IPS-18a (cell line): ENCODE results near the gene GOLGA8T.
A peak's percentile ranks its signal among the peaks of the same experiment; 100 is the strongest.
"Not testable (repeated sequence)": the region's sequence is repeated elsewhere in the genome, so short reads cannot be mapped to it uniquely, and the experiment has no call there.

Experiments used
- H3K27ac ChIP-seq: one replicate; pipeline ENCODE4 v1.5.1; 2013; ENCODE audit warnings: low read length
- H3K27me3 ChIP-seq: one replicate; pipeline ENCODE4 v1.6.1; 2013; ENCODE audit warnings: mild to moderate bottlenecking, low read length; ENCODE audit not compliant: control insufficient read depth, insufficient read depth
- H3K36me3 ChIP-seq: one replicate; pipeline ENCODE4 v1.6.1; 2013; ENCODE audit warnings: low read depth, low read length; ENCODE audit not compliant: control insufficient read depth
- H3K4me1 ChIP-seq: one replicate; pipeline ENCODE4 v1.6.1; 2013; ENCODE audit warnings: low read depth, low read length; ENCODE audit not compliant: control insufficient read depth
- H3K4me3 ChIP-seq: one replicate; pipeline ENCODE4 v1.5.1; 2013; ENCODE audit warnings: low read length
- H3K9ac ChIP-seq: one replicate; pipeline ENCODE4 v1.6.1; 2013; ENCODE audit warnings: mild to moderate bottlenecking, low read length, moderate library complexity
- H3K9me3 ChIP-seq: one replicate; pipeline ENCODE4 v1.6.1; 2013; ENCODE audit warnings: low read depth, low read length; ENCODE audit not compliant: control insufficient read depth

Gene GOLGA8T, protein sequence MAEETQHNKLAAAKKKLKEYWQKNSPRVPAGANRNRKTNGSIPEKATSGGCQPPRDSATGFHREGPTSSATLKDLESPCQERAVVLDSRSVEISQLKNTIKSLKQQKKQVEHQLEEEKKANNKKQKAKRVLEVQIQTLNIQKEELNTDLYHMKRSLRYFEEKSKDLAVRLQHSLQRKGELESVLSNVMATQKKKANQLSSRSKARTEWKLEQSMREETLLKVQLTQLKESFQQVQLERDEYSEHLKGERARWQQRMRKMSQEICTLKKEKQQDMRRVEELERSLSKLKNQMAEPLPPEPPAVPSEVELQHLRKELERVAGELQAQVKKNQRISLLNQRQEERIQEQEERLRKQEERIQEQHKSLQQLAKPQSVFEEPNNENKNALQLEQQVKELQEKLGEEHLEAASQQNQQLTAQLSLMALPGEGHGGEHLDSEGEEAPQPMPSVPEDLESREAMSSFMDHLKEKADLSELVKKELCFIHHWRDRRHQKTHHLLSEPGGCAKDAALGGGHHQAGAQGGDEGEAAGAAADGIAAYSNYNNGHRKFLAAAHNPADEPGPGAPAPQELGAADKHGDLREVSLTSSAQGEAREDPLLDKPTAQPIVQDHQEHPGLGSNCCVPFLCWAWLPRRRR

DNA sequence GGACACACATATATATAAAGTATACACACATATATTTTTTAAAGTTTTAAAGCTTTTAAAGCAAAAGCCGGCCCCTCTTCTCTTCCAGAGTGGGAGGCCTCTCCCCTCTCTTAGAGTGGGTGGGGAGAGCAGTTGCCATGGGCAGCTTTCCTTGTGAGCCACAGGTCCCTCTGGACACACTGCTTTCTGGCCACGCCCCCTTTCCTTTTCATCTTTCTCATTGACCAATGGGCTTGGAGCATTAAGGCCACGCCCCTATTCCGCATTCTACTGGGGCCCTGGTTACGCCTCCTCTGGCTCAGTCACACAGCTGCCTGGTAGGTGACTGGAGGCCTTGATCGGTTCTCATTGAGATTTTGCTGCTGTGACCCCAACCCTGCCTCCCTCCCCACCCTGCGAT is at the start of gene GOLGA8T:
TSS of gene GOLGA8T (plus strand) at position 301 of the 400 bp plus-strand sequence. CDS start at position 399, 98 bp downstream.
- not testable (repeated sequence) for H3K9ac ChIP-seq, H3K4me1 ChIP-seq, H3K27ac ChIP-seq, H3K27me3 ChIP-seq, H3K4me3 ChIP-seq, H3K36me3 ChIP-seq, H3K9me3 ChIP-seq

DNA sequence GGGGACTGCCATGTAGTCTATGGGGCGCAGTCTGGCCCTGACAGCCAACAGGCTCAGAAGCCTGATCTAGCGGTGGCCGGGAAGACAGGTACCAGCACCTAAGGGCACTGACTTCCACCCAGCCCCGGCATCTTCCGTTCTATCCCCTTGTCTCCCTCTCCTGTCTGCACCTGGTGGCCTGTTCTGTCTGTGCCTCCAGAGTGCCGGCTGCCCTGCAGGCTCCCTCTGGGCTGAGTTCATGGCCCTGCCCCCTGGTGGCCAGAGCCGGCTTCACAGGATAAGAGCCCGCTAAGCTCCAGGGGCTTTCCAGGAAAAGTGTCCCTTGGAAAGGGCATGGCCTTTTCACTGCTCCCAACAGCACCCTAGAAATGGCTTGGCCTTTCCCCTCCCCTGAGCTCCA is 37.0 kb upstream of the GOLGA8T start:
- not testable (repeated sequence) for H3K36me3 ChIP-seq, H3K9me3 ChIP-seq, H3K4me3 ChIP-seq, H3K4me1 ChIP-seq, H3K27ac ChIP-seq, H3K9ac ChIP-seq, H3K27me3 ChIP-seq

DNA sequence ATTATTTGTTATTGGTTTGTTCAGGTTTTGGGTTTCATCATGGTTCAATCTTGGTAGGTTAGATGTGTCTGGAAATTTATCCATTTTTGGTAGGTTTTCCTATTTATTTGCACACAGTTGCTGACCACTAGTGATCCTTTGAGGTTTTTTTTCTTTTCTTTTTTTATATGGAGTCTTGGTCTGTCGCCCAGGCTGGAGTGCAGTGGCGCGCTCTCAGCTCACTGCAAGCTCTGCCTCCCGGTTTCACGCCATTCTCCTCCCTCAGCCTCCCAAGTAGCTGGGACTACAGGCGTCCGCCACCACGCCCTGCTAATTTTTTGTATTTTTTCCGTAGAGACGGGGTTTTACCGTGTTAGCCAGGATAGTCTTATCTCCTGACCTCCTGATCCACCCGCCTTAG is 32.0 kb upstream of the GOLGA8T start:
- H3K4me1 ChIP-seq, H3K4me3 ChIP-seq, H3K9me3 ChIP-seq, H3K27ac ChIP-seq, H3K36me3 ChIP-seq, H3K9ac ChIP-seq, H3K27me3 ChIP-seq: not testable (repeated sequence)

DNA sequence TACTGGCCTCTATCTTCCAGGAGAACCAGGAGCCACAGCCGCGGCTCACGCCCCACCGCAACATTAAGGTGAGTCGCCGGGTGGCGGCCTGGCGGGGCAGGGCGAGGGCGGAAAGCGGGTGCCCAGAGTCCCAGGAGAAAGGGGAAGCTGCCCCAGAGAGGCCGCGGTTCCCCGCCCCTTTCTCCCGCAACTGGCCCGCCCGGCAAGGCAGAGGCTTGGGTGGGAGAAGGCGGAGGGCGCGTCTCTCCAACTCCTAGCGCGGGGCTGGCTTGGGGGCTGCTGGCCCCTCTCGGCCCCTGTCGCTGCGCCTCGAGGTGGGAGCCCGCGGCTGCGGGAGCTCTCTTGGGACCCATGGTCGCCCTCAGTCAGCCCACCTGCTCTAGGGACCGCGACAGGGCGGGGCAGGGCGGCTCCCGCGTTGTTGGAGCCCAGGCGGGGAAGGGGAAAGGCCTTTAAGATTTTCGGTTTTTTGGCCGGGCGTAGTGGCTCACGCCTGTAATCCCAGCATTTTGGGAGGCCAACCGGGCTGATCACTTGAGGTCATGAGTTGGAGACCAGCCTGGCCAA is 30.8 kb upstream of the GOLGA8T start:
- not testable (repeated sequence) for H3K9ac ChIP-seq, H3K4me1 ChIP-seq, H3K9me3 ChIP-seq, H3K36me3 ChIP-seq, H3K27me3 ChIP-seq, H3K27ac ChIP-seq
- peak overlapping the region; percentile 37 for H3K4me3 ChIP-seq

DNA sequence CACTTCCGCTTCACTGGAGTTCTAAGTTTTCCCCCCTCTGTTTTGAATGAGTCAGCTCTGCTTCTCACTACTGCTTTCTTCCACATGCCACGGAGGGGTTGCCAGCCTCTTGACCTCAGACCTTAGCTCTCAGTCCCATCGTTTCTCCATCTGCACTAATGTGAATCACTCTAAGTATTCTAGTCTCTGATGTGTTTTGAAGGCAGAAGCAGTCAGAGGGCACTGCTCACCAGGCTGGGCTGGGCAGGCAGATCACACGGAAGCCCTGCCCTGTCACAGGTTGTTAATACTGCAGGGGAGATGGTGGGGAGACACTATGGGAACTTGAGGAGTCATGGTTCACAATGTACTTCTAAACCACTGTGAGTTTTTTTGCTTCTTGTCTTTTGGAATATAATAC is 24.3 kb upstream of the GOLGA8T start:
- H3K4me3 ChIP-seq, H3K9ac ChIP-seq, H3K27me3 ChIP-seq: not testable (repeated sequence)

DNA sequence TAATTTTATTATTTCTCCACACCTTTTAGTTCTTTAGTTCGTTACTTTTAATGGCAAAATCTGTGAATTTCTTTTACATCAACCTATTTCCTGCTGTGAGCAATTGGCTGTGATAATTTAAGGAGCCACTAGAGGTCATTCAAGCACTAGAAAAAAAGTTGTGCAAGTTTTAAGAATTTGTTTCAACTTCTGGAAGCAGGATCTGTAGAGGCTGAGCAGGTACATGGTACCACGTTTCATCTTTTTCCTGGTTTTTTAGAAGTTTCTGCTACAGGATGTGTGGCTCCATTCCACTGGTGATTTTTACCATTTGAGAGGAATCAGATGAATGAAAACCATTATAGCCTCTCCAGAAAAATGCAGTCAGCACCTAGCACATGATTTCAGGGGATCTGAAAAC is 4.8 kb upstream of the GOLGA8T start:
- H3K4me1 ChIP-seq, H3K27me3 ChIP-seq, H3K4me3 ChIP-seq, H3K27ac ChIP-seq, H3K36me3 ChIP-seq, H3K9me3 ChIP-seq, H3K9ac ChIP-seq: not testable (repeated sequence)

More for the DNA sequence above, 24.3 kb upstream of the GOLGA8T start:
- H3K27ac ChIP-seq, H3K36me3 ChIP-seq, H3K9me3 ChIP-seq, H3K4me1 ChIP-seq: not testable (repeated sequence)

DNA sequence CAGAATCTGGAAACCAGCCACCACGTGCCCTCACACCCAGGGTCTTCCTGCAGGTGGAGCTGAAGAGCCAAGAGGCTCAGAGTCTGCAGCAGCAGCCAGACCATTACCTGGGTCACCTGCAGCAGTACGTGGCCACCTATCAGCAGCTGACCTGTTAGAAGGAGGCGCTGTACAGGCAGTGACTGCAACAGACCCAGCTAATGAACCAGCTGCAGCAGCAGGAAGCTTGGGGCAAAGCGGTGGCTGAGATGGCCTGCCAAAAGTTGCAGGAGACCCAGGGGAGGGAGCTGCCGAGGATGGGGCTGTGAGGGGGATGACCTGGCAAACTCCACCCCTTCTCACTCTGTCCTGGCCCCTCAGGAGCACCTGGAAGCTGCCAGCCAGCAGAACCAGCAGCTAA is 8.4 kb downstream of the GOLGA8T start:
- H3K36me3 ChIP-seq, H3K27ac ChIP-seq, H3K9ac ChIP-seq, H3K4me1 ChIP-seq, H3K9me3 ChIP-seq, H3K4me3 ChIP-seq, H3K27me3 ChIP-seq: not testable (repeated sequence)

DNA sequence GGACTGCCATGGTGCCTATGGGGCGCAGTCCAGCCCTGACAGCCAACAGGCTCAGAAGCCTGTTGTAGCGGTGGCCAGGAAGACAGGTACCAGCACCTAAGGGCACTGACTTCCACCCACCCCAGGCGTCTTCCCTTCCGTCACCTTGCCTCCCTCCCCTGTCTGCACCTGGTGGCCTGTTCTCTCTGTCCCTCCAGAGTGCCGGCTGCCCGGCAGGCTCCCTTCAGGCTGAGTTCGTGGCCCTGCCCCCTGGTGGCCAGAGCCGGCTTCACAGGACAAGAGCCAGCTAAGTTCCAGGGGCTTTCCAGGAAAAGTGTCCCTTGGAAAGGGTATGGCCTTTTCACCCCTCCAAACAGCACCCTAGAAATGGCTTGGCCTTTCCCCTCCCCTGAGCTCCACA is 15.0 kb downstream of the GOLGA8T start:
- not testable (repeated sequence) for H3K9ac ChIP-seq, H3K4me3 ChIP-seq, H3K36me3 ChIP-seq, H3K9me3 ChIP-seq, H3K27me3 ChIP-seq, H3K4me1 ChIP-seq, H3K27ac ChIP-seq

DNA sequence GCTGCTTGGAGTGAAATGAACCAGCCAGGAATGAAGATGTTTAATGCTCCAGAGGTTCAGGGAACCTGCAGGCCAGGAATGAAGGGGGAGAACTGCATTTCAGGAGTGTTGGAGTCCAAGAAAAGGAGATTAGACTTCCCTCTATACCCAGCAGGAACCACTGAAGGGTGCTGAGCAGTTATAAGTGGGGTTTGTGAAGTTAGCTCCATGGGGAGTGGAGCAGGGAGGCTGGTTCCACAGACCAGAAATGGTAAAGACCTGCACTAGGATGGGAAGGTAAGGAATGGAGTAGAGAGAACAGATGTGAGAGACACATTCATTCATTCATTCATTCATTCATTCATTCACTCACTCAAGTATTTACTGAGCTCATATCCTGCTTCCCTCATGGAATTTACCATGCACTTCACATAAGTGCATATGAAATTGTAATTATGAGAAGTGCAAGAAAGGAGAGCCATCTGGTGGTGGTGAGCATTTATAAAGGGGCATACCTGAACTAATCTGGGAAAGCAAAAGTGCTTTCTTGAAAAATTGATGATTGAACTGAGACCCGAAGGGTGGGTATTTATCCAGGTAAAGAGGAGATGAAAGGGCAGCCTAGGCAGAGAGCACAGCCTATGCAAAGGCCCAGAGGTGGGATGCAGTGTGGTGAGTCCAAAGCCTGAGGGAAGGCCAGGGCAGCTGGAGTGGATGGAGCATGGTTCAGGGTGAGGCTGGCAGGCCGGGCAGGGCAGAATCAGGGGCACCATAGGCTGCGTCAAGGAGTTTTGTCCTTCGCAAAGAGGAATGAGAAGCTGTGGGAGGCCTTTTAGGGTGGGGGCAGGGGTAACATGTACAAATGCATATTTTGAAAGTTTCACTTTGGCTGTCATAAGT is 27.9 kb downstream of the GOLGA8T start:
- H3K27me3 ChIP-seq, H3K4me3 ChIP-seq, H3K36me3 ChIP-seq, H3K27ac ChIP-seq, H3K9ac ChIP-seq, H3K4me1 ChIP-seq, H3K9me3 ChIP-seq: not testable (repeated sequence)

DNA sequence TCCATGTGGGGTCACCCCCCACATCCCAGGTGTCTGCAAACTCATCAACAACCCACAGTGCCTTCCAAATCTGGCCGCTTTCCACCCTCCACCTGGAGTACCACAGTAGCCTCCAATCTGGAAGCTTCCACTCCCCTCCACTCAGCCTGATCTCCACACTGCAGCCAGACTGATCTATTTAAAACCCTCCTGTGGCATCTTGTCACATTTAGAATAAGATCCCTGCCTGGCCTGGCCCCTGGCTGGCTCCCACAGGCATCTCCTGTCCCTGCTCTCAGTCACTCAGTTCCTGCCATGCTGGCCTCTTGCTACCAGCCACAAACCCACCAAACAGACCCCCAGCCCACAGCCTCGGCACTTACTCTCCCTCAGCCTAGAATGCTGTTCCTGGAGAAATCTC is 28.9 kb downstream of the GOLGA8T start:
- H3K27me3 ChIP-seq, H3K27ac ChIP-seq, H3K4me3 ChIP-seq, H3K9ac ChIP-seq, H3K4me1 ChIP-seq, H3K9me3 ChIP-seq, H3K36me3 ChIP-seq: not testable (repeated sequence)

DNA sequence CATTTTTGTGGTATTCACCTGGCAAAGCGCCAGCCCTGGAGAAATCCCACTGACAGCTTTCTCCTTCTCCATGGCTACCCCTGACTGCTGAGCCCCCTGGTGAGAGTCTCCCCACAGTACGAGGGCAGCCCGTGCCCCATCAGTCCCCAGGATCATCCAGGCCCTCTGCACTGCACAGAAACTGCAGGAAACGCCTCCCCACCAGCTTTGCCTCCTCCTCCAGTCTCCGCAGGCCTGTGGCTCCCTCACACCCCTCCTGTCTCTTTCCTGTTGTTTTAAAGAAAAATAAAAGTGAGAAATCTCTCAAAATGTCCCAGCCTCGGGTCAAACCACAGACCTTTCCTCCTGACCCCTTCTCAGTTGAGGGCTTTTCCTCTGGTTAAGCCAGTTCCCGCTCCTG is 29.4 kb downstream of the GOLGA8T start:
- H3K9me3 ChIP-seq, H3K27ac ChIP-seq, H3K4me1 ChIP-seq, H3K36me3 ChIP-seq, H3K4me3 ChIP-seq, H3K27me3 ChIP-seq, H3K9ac ChIP-seq: not testable (repeated sequence)
